SK-N-SH treated with all-trans-retinoic acid at 6 μM for 48 hours (cell line): Measurements from ENCODE around the gene ESR2.

ENCODE experiments used
- ATAC-seq: fragments of 200-7000 bp; cut with Tn5 transposase; 3 replicates; pipeline ENCODE4 v1.9.1; 2020; ENCODE audit warnings: mild to moderate bottlenecking, moderate library complexity
- ARNTL ChIP-seq: fragments of 450-650 bp; formaldehyde crosslinking; IDR thresholded peaks from 2 replicates; pipeline ENCODE4 v1.5.0; 2020; ENCODE audit warnings: low read depth, mild to moderate bottlenecking, moderate library complexity, borderline replicate concordance
- BACH2 ChIP-seq: fragments of 250-450 bp; sonication (Bioruptor Pico); IDR thresholded peaks from 2 replicates; pipeline ENCODE4 v1.9.0; 2021; ENCODE audit warnings: mild to moderate bottlenecking, borderline replicate concordance
- CSDC2 ChIP-seq: fragments of 250-450 bp; sonication (Bioruptor Pico); IDR thresholded peaks from 2 replicates; pipeline ENCODE4 v1.5.0; 2020; ENCODE audit warnings: mild to moderate bottlenecking, moderate library complexity
- ESRRG ChIP-seq: fragments of 250-450 bp; sonication (Bioruptor Pico); IDR thresholded peaks from 2 replicates; pipeline ENCODE4 v1.6.1; 2021; ENCODE audit warnings: mild to moderate bottlenecking
- GLIS3 ChIP-seq: fragments of 250-450 bp; sonication (Bioruptor Pico); IDR thresholded peaks from 2 replicates; pipeline ENCODE4 v1.5.0; 2020; ENCODE audit warnings: mild to moderate bottlenecking, moderate library complexity
- ISL1 ChIP-seq: fragments of 250-450 bp; sonication (Bioruptor Pico); IDR thresholded peaks from 2 replicates; pipeline ENCODE4 v2.1.2; 2022; ENCODE audit warnings: mild to moderate bottlenecking, moderate library complexity
- OSR1 ChIP-seq: fragments of 250-450 bp; sonication (Bioruptor Pico); IDR thresholded peaks from 2 replicates; pipeline ENCODE4 v1.8.0; 2022; ENCODE audit warnings: moderate library complexity, mild to moderate bottlenecking, inconsistent platforms
- PPARA ChIP-seq: fragments of 250-450 bp; sonication (Bioruptor Pico); IDR thresholded peaks from 2 replicates; pipeline ENCODE4 v1.5.0; 2020; ENCODE audit warnings: mild to moderate bottlenecking, borderline replicate concordance
- SNAI2 ChIP-seq: fragments of 250-450 bp; sonication (Bioruptor Pico); IDR thresholded peaks from 2 replicates; pipeline ENCODE4 v1.5.0; 2020; ENCODE audit warnings: mild to moderate bottlenecking, moderate library complexity
- TCF4 ChIP-seq: fragments of 250-450 bp; sonication (Bioruptor Pico); IDR thresholded peaks from 2 replicates; pipeline ENCODE4 v1.8.0; 2021; ENCODE audit warnings: mild to moderate bottlenecking, moderate library complexity, borderline replicate concordance
- TOX ChIP-seq: fragments of 250-450 bp; sonication (Bioruptor Pico); IDR thresholded peaks from 2 replicates; pipeline ENCODE4 v1.8.0; 2021; ENCODE audit warnings: mild to moderate bottlenecking, moderate library complexity, borderline replicate concordance
- ZC3H10 ChIP-seq: fragments of 250-450 bp; sonication (Bioruptor Pico); IDR thresholded peaks from 2 replicates; pipeline ENCODE4 v1.5.1; 2021; ENCODE audit warnings: mild to moderate bottlenecking, moderate library complexity
- ZFP3 ChIP-seq: fragments of 250-450 bp; sonication (Bioruptor Pico); IDR thresholded peaks from 2 replicates; pipeline ENCODE4 v1.5.0; 2020; ENCODE audit warnings: mild to moderate bottlenecking, moderate library complexity
- ZNF565 ChIP-seq: fragments of 450-650 bp; formaldehyde crosslinking; conservative IDR thresholded peaks from 2 replicates; pipeline ENCODE4 v1.5.0; 2020; ENCODE audit warnings: low read depth, mild to moderate bottlenecking, moderate library complexity
- ZNF70 ChIP-seq: fragments of 450-650 bp; formaldehyde crosslinking; IDR thresholded peaks from 2 replicates; pipeline ENCODE4 v1.5.0; 2020; ENCODE audit warnings: mild to moderate bottlenecking, moderate library complexity
- ZNF8 ChIP-seq: fragments of 450-650 bp; formaldehyde crosslinking; IDR thresholded peaks from 2 replicates; pipeline ENCODE4 v1.5.0; 2020; ENCODE audit warnings: mild to moderate bottlenecking, moderate library complexity
- TF ChIP-seq, protein P1 (sequence below): fragments of 250-450 bp; sonication (Bioruptor Pico); IDR thresholded peaks from 2 replicates; pipeline ENCODE4 v1.8.0; 2020; ENCODE audit warnings: mild to moderate bottlenecking, moderate library complexity, borderline replicate concordance
- TF ChIP-seq, protein P2 (sequence below): fragments of 250-450 bp; sonication (Bioruptor Pico); IDR thresholded peaks from 2 replicates; pipeline ENCODE4 v1.5.0; 2020; ENCODE audit warnings: mild to moderate bottlenecking, moderate library complexity
- TF ChIP-seq, protein P3 (sequence below): fragments of 250-450 bp; sonication (Bioruptor Pico); IDR thresholded peaks from 2 replicates; pipeline ENCODE4 v1.5.1; 2020; ENCODE audit warnings: low read depth, mild to moderate bottlenecking, moderate library complexity

ESR2 gene

GRCh38 chr14:64293976-64294671 lies at the start of gene ESR2:
Gene ESR2, minus strand, starts transcription at chr14:64294371. Its CDS starts 11,386 bp downstream, at chr14:64282985.
- no peak for TF ChIP-seq ARNTL
- TF ChIP-seq, protein P1, sequence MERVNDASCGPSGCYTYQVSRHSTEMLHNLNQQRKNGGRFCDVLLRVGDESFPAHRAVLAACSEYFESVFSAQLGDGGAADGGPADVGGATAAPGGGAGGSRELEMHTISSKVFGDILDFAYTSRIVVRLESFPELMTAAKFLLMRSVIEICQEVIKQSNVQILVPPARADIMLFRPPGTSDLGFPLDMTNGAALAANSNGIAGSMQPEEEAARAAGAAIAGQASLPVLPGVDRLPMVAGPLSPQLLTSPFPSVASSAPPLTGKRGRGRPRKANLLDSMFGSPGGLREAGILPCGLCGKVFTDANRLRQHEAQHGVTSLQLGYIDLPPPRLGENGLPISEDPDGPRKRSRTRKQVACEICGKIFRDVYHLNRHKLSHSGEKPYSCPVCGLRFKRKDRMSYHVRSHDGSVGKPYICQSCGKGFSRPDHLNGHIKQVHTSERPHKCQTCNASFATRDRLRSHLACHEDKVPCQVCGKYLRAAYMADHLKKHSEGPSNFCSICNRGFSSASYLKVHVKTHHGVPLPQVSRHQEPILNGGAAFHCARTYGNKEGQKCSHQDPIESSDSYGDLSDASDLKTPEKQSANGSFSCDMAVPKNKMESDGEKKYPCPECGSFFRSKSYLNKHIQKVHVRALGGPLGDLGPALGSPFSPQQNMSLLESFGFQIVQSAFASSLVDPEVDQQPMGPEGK (CRISPR knock-in tag), result no peak
- TF ChIP-seq ESRRG (CRISPR knock-in tag), result no peak
- TF ChIP-seq PPARA (CRISPR knock-in tag), result no peak
- TF ChIP-seq TCF4 (CRISPR knock-in tag), result no peak
- no peak for TF ChIP-seq CSDC2 (CRISPR knock-in tag)
- no peak for TF ChIP-seq GLIS3 (CRISPR knock-in tag)
- no peak for TF ChIP-seq OSR1 (CRISPR knock-in tag)
- TF ChIP-seq, protein P2, sequence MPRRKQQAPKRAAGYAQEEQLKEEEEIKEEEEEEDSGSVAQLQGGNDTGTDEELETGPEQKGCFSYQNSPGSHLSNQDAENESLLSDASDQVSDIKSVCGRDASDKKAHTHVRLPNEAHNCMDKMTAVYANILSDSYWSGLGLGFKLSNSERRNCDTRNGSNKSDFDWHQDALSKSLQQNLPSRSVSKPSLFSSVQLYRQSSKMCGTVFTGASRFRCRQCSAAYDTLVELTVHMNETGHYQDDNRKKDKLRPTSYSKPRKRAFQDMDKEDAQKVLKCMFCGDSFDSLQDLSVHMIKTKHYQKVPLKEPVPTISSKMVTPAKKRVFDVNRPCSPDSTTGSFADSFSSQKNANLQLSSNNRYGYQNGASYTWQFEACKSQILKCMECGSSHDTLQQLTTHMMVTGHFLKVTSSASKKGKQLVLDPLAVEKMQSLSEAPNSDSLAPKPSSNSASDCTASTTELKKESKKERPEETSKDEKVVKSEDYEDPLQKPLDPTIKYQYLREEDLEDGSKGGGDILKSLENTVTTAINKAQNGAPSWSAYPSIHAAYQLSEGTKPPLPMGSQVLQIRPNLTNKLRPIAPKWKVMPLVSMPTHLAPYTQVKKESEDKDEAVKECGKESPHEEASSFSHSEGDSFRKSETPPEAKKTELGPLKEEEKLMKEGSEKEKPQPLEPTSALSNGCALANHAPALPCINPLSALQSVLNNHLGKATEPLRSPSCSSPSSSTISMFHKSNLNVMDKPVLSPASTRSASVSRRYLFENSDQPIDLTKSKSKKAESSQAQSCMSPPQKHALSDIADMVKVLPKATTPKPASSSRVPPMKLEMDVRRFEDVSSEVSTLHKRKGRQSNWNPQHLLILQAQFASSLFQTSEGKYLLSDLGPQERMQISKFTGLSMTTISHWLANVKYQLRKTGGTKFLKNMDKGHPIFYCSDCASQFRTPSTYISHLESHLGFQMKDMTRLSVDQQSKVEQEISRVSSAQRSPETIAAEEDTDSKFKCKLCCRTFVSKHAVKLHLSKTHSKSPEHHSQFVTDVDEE (CRISPR knock-in tag), result no peak
- no peak for TF ChIP-seq ZNF8 (CRISPR knock-in tag)
- no peak for TF ChIP-seq SNAI2
- peak; percentile 69 for ATAC-seq

DNA sequence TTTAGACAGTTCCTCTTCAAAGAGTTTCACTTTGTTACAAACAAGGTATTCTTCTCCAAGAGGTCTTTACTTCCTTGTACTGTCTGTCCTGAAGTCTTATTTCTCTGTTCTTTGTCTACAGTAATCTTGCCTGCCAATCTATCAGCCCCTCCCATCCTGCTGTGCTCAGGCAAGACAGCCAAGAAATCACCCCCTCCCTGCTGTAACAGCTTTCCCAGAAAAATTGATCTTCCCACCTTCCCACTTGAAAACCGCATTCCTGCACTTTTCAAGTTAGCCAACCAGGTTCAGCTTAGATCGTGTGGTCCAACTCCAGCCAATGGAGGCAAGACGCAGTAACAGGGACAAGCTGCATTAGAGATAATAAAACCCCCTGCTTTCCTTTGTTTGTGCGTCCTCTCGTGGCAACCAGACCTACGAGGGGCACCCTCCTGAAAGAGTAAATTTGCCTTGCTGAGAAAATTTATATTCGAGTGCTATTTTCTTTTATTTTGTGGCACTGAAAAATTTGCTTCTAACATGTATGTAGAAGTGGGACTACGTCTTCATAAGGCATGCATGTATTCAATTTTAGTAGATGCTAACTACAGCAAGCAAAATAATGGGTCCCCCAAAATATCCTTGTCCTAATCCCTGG lies 46.5 kb upstream of the ESR2 start:
- no peak for TF ChIP-seq ZNF565 (CRISPR knock-in tag)
- no peak for TF ChIP-seq ZC3H10 (CRISPR knock-in tag)
- no peak for TF ChIP-seq TOX (CRISPR knock-in tag)
- no peak for ATAC-seq

- TF ChIP-seq ZC3H10 (CRISPR knock-in tag), result no peak
- TF ChIP-seq BACH2 (CRISPR knock-in tag), result no peak
- TF ChIP-seq ESRRG (CRISPR knock-in tag), result no peak
- no peak for TF ChIP-seq TOX (CRISPR knock-in tag)
- TF ChIP-seq ZNF565 (CRISPR knock-in tag), result no peak
- no peak for TF ChIP-seq ZFP3
- TF ChIP-seq, protein P3, sequence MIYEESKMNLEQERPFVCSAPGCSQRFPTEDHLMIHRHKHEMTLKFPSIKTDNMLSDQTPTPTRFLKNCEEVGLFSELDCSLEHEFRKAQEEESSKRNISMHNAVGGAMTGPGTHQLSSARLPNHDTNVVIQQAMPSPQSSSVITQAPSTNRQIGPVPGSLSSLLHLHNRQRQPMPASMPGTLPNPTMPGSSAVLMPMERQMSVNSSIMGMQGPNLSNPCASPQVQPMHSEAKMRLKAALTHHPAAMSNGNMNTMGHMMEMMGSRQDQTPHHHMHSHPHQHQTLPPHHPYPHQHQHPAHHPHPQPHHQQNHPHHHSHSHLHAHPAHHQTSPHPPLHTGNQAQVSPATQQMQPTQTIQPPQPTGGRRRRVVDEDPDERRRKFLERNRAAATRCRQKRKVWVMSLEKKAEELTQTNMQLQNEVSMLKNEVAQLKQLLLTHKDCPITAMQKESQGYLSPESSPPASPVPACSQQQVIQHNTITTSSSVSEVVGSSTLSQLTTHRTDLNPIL (CRISPR knock-in tag), result no peak
- no peak for TF ChIP-seq ISL1 (CRISPR knock-in tag)
- no peak for TF ChIP-seq ZNF70
- TF ChIP-seq, protein P1 (CRISPR knock-in tag), result no peak
- no peak for TF ChIP-seq PPARA (CRISPR knock-in tag)
- peak; percentile 92 for ATAC-seq
Measured at GRCh38 chr14:64338616-64339316, 44.6 kb upstream of the ESR2 start.
